OCI-LY7 (cell line): Measurements from ENCODE around the gene TUBB6.

Experiments
- EZH2phosphoT487 ChIP-seq: fragments of 200-600 bp; sonication (generic); IDR thresholded peaks from 2 replicates; pipeline ENCODE4 v1.6.1; 2018; ENCODE audit warnings: low read depth, borderline replicate concordance, mild to moderate bottlenecking, mixed run types, antibody characterized with exemption, low read length, moderate library complexity, mixed read lengths
- TF ChIP-seq, protein P1 (sequence below): fragments of 200-600 bp; sonication (generic); conservative IDR thresholded peaks from 2 replicates; pipeline ENCODE4 v1.5.1; 2014; ENCODE audit warnings: mild to moderate bottlenecking, antibody characterized with exemption, low read length, moderate library complexity, mixed read lengths

DNA sequence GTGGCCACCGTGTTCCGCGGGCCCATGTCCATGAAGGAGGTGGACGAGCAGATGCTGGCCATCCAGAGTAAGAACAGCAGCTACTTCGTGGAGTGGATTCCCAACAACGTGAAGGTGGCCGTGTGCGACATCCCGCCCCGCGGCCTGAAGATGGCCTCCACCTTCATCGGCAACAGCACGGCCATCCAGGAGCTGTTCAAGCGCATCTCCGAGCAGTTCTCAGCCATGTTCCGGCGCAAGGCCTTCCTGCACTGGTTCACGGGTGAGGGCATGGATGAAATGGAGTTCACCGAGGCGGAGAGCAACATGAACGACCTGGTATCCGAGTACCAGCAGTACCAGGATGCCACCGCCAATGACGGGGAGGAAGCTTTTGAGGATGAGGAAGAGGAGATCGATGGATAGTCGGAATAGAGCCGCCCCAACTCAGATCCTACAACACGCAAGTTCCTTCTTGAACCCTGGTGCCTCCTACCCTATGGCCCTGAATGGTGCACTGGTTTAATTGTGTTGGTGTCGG is 17.7 kb downstream of the TUBB6 start:
- TF ChIP-seq, protein P1, sequence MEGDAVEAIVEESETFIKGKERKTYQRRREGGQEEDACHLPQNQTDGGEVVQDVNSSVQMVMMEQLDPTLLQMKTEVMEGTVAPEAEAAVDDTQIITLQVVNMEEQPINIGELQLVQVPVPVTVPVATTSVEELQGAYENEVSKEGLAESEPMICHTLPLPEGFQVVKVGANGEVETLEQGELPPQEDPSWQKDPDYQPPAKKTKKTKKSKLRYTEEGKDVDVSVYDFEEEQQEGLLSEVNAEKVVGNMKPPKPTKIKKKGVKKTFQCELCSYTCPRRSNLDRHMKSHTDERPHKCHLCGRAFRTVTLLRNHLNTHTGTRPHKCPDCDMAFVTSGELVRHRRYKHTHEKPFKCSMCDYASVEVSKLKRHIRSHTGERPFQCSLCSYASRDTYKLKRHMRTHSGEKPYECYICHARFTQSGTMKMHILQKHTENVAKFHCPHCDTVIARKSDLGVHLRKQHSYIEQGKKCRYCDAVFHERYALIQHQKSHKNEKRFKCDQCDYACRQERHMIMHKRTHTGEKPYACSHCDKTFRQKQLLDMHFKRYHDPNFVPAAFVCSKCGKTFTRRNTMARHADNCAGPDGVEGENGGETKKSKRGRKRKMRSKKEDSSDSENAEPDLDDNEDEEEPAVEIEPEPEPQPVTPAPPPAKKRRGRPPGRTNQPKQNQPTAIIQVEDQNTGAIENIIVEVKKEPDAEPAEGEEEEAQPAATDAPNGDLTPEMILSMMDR = no peak
- no peak for TF ChIP-seq EZH2phosphoT487
